ENCODE measurements around the gene RING1. TPM values are rescaled to one million over a fixed set of nuclear protein-coding genes. Genes with fewer than 3 reads are reported as not detected.
A peak's percentile ranks its signal among the peaks of the same experiment; 100 is the strongest.

RING1 gene
- polyA plus RNA-seq, 1 of the 3 experiments (the other 2 are of a cell fraction) = 61.3 TPM

GRCh38 chr6:33160096-33160495, 48.2 kb upstream of the RING1 start:
- TF ChIP-seq MEF2A (IDR thresholded peaks at IDR 0.05; ENCODE audit: borderline replicate concordance, low read depth) (no peak), TCF12 (IDR thresholded peaks at IDR 0.05) (no peak), ELF1 (IDR thresholded peaks at IDR 0.05) (no peak), MXI1 (IDR thresholded peaks at IDR 0.05; ENCODE audit: low read depth, low read length) (no peak), NRF1 (IDR thresholded peaks at IDR 0.05; ENCODE audit: low read depth, low read length) (no peak), USF2 (IDR thresholded peaks at IDR 0.05; ENCODE audit: borderline replicate concordance, low read depth, low read length) (no peak), SMC3 (IDR thresholded peaks at IDR 0.05; ENCODE audit: low read depth, low read length) (no peak), RFX5 (IDR thresholded peaks at IDR 0.05; ENCODE audit: low read length) (no peak), FOSL2 (IDR thresholded peaks at IDR 0.05; ENCODE audit: borderline replicate concordance, low read depth) (no peak), TEAD4 (IDR thresholded peaks at IDR 0.05; ENCODE audit: borderline replicate concordance, insufficient read depth) (no peak), GABPA (IDR thresholded peaks at IDR 0.05; ENCODE audit: low read depth) (no peak), USF1 (IDR thresholded peaks at IDR 0.05; ENCODE audit: borderline replicate concordance, low read depth) (no peak), CHD2 (IDR thresholded peaks at IDR 0.05; ENCODE audit: low read length, partially characterized antibody) (no peak), TAF1 (IDR thresholded peaks at IDR 0.05; ENCODE audit: borderline replicate concordance, low read depth, low read length) (no peak), SIN3A (IDR thresholded peaks at IDR 0.05; ENCODE audit: borderline replicate concordance, low read depth, low read length) (no peak), RXRA (IDR thresholded peaks at IDR 0.05; ENCODE audit: borderline replicate concordance, low read depth) (no peak), NFIC (IDR thresholded peaks at IDR 0.05; ENCODE audit: borderline replicate concordance) (no peak)
- Histone ChIP-seq H3F3A (replicated peaks; ENCODE audit: insufficient read depth) (no peaks in the 10 kb centered on the region), H3K4me2 (no peak overlapping the region), H2AFZ (ENCODE audit: low read depth) (no peak overlapping the region), H3K79me2 (ENCODE audit: insufficient read depth) (no peaks in the 10 kb centered on the region), H3K36me3 (replicated peaks in 1 of 2; ENCODE audit: control insufficient read depth in 1 of 2, insufficient read depth in 2 of 2, low read length in 1 of 2) (no peaks in the 10 kb centered on the region), H3K4me1 (ENCODE audit: control insufficient read depth in 1 of 2, insufficient read depth in 2 of 2, low read depth in 1 of 2, low read length in 1 of 2) (peaks cover 0 to 7% of the 10 kb centered on the region in 2 experiments; a peak in 1 of 4 replicates), H3K27me3 (ENCODE audit: insufficient read depth) (no peaks in the 10 kb centered on the region; the same call in 1 of the 2 replicates), H3K27ac (ENCODE audit: low read depth in 2 of 2, low read length in 1 of 2) (no peak overlapping the region), H3K4me3 (ENCODE audit: low read depth in 2 of 2, low read length in 1 of 2) (no peak overlapping the region), H4K20me1 (ENCODE audit: insufficient read depth) (no peaks in the 10 kb centered on the region), H3K9me3 (no peaks in the 10 kb centered on the region), H3K9ac (no peak overlapping the region), H3K9me2 (no peaks in the 10 kb centered on the region)
- POLR2A ChIA-PET = no interaction called here
- no peak for DNase-seq
- CTCF ChIA-PET = interaction anchor here (0.7 to 6.4 kb wide), 6 partner anchors 11 to 95 kb away, joined by 3 to 96 read pairs (median 6); no protein-coding TSS in a partner anchor
- WGBS (ENCODE audit: low lambda C conversion rate) = 93% methylated on average over 11 of the region's 11 CpGs

- H4K20me1 ChIP-seq (ENCODE audit: insufficient read depth) = no peaks in the 10 kb centered on the region
- no peaks in the 10 kb centered on the region for H3K9me2 ChIP-seq
- H3K79me2 ChIP-seq (ENCODE audit: insufficient read depth) = no peaks in the 10 kb centered on the region
- H3F3A ChIP-seq (replicated peaks; ENCODE audit: insufficient read depth) = no peaks in the 10 kb centered on the region
- peak; percentile 21 for DNase-seq
- ChIA-PET CTCF (interaction anchor here (0.6 to 6.4 kb wide), 35 partner anchors 9 to 227 kb away, joined by 3 to 96 read pairs (median 4); partner anchors contain the start of genes COL11A2, HLA-DMA, HLA-DPB1 and RING1), POLR2A (no interaction called here)
- H2AFZ ChIP-seq (ENCODE audit: low read depth) = no peak overlapping the region; the same call in 1 of the 2 replicates
- H3K4me1 ChIP-seq (ENCODE audit: control insufficient read depth in 1 of 2, insufficient read depth in 2 of 2, low read depth in 1 of 2, low read length in 1 of 2) = peaks cover 0 to 7% of the 10 kb centered on the region in 2 experiments; a peak in 1 of 4 replicates
- no peak overlapping the region for H3K4me2 ChIP-seq
- no peaks in the 10 kb centered on the region; the same call in 1 of the 2 replicates for H3K27me3 ChIP-seq (ENCODE audit: insufficient read depth)
- no peaks in the 10 kb centered on the region for H3K36me3 ChIP-seq (replicated peaks in 1 of 2; ENCODE audit: control insufficient read depth in 1 of 2, insufficient read depth in 2 of 2, low read length in 1 of 2)
- no peak overlapping the region for H3K9ac ChIP-seq
- H3K9me3 ChIP-seq = no peaks in the 10 kb centered on the region
- 66% methylated on average over 10 of the region's 13 CpGs for WGBS (ENCODE audit: low lambda C conversion rate)
- H3K4me3 ChIP-seq (ENCODE audit: low read depth in 2 of 2, low read length in 1 of 2) = no peak overlapping the region
- no peak overlapping the region for H3K27ac ChIP-seq (ENCODE audit: low read depth in 2 of 2, low read length in 1 of 2)
- no peak for TF ChIP-seq REST (IDR thresholded peaks at IDR 0.05; ENCODE audit: low read depth, low read length)
- TF ChIP-seq FOXM1 (IDR thresholded peaks at IDR 0.05; ENCODE audit: low read depth) = no peak
- TF ChIP-seq FOXJ3 (CRISPR knock-in tag; IDR thresholded peaks at IDR 0.05) = no peak
- no peak for TF ChIP-seq JUND (IDR thresholded peaks at IDR 0.05)
These were observed 47.5 kb upstream of the RING1 start for GRCh38 chr6:33160728-33161344.

All from SK-N-SH (cell line).